ENCODE results near the gene CIAPIN1.

DNA sequence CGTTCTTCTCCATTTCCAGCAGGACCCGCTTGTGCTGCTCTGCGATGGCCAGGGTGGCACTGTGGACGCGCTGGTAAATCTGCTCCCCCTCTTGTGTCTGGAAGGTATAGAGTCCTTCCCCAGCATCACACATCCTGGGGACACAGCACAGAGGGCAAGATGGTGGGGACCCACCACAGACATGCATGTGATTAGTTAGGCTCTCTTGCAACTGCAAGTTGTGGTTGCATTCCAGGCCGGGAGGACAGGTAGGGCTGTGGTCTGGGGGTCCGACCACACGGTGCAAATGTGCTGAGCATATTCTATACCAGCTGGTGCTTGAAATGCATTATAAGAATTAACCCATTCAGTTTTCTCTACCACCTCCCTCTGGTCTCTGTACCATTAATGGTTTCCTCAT lies 26.7 kb upstream of the CIAPIN1 start:
- TF ChIP-seq, protein P1, sequence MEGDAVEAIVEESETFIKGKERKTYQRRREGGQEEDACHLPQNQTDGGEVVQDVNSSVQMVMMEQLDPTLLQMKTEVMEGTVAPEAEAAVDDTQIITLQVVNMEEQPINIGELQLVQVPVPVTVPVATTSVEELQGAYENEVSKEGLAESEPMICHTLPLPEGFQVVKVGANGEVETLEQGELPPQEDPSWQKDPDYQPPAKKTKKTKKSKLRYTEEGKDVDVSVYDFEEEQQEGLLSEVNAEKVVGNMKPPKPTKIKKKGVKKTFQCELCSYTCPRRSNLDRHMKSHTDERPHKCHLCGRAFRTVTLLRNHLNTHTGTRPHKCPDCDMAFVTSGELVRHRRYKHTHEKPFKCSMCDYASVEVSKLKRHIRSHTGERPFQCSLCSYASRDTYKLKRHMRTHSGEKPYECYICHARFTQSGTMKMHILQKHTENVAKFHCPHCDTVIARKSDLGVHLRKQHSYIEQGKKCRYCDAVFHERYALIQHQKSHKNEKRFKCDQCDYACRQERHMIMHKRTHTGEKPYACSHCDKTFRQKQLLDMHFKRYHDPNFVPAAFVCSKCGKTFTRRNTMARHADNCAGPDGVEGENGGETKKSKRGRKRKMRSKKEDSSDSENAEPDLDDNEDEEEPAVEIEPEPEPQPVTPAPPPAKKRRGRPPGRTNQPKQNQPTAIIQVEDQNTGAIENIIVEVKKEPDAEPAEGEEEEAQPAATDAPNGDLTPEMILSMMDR (IDR thresholded peaks at IDR 0.05), result no peak
- TF ChIP-seq POLR2A (IDR thresholded peaks at IDR 0.05), result no peak

Data from uterus (tissue), 2 donors.